ENCODE data around the gene OR10G2. TPM values are rescaled to one million over a fixed set of nuclear protein-coding genes. Genes with fewer than 3 reads are reported as not detected.

Gene OR10G2
- total and polyA plus RNA-seq, 2 experiments from 2014 or later, result not detected

DNA sequence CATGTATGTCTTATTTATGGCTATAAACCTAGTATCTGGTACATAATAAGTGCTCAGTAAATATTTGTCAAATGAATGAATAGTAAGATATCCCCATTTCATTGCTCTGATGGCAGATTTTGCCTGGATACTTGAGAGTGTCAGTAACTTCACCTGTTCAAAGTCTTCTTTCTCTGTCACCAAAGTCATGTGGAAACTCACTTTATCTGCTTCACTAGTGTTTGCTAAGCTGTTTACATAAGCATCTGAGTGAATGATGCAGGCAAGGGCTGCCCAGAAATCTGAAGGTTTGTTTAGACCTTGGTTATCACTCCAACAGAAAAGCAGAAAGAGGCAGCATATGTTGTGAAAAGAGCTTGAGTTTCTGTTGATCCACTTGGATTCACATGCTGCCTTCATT is 34.5 kb upstream of the OR10G2 start (continued):
- TF ChIP-seq, protein P1, sequence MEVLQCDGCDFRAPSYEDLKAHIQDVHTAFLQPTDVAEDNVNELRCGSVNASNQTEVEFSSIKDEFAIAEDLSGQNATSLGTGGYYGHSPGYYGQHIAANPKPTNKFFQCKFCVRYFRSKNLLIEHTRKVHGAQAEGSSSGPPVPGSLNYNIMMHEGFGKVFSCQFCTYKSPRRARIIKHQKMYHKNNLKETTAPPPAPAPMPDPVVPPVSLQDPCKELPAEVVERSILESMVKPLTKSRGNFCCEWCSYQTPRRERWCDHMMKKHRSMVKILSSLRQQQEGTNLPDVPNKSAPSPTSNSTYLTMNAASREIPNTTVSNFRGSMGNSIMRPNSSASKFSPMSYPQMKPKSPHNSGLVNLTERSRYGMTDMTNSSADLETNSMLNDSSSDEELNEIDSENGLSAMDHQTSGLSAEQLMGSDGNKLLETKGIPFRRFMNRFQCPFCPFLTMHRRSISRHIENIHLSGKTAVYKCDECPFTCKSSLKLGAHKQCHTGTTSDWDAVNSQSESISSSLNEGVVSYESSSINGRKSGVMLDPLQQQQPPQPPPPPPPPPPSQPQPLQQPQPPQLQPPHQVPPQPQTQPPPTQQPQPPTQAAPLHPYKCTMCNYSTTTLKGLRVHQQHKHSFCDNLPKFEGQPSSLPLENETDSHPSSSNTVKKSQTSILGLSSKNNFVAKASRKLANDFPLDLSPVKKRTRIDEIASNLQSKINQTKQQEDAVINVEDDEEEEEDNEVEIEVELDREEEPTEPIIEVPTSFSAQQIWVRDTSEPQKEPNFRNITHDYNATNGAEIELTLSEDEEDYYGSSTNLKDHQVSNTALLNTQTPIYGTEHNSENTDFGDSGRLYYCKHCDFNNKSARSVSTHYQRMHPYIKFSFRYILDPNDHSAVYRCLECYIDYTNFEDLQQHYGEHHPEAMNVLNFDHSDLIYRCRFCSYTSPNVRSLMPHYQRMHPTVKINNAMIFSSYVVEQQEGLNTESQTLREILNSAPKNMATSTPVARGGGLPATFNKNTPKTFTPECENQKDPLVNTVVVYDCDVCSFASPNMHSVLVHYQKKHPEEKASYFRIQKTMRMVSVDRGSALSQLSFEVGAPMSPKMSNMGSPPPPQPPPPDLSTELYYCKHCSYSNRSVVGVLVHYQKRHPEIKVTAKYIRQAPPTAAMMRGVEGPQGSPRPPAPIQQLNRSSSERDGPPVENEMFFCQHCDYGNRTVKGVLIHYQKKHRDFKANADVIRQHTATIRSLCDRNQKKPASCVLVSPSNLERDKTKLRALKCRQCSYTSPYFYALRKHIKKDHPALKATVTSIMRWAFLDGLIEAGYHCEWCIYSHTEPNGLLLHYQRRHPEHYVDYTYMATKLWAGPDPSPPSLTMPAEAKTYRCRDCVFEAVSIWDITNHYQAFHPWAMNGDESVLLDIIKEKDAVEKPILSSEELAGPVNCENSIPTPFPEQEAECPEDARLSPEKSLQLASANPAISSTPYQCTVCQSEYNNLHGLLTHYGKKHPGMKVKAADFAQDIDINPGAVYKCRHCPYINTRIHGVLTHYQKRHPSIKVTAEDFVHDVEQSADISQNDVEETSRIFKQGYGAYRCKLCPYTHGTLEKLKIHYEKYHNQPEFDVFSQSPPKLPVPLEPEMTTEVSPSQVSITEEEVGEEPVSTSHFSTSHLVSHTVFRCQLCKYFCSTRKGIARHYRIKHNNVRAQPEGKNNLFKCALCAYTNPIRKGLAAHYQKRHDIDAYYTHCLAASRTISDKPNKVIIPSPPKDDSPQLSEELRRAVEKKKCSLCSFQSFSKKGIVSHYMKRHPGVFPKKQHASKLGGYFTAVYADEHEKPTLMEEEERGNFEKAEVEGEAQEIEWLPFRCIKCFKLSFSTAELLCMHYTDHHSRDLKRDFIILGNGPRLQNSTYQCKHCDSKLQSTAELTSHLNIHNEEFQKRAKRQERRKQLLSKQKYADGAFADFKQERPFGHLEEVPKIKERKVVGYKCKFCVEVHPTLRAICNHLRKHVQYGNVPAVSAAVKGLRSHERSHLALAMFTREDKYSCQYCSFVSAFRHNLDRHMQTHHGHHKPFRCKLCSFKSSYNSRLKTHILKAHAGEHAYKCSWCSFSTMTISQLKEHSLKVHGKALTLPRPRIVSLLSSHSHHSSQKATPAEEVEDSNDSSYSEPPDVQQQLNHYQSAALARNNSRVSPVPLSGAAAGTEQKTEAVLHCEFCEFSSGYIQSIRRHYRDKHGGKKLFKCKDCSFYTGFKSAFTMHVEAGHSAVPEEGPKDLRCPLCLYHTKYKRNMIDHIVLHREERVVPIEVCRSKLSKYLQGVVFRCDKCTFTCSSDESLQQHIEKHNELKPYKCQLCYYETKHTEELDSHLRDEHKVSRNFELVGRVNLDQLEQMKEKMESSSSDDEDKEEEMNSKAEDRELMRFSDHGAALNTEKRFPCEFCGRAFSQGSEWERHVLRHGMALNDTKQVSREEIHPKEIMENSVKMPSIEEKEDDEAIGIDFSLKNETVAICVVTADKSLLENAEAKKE (CRISPR knock-in tag; IDR thresholded peaks at IDR 0.05), result no peak
- no peak for TF ChIP-seq EZH2 (IDR thresholded peaks at IDR 0.05; ENCODE audit: low read depth, unreplicated experiment)
- no peak for TF ChIP-seq ZNF114 (CRISPR knock-in tag; IDR thresholded peaks at IDR 0.05)

DNA sequence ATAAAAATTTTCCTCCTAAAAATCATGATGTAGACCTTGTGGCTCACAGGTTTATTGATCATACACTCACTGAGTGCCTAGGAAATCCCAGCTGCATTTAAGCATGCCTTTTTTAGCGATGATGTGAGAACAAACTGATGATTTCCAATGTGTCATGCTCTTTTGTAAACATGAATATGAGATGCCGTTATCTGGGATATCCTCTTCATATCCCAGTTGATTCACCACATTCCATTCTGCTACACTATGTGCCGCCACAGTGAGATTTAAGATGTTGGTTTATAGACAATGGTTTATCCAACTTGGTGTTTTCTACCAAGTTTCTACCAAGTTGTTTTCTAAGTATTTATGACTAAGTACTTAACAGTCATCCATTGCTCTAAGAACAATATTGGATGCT is 33.6 kb upstream of the OR10G2 start:
- no peak overlapping the region for H2AFZ ChIP-seq
- H3K9me3 Mint-ChIP-seq, result 0 out of 3 replicates have a peak, but pooled peaks cover 2% of the 10 kb centered on the region
- 0 out of 2 replicates have a peak, but pooled peaks cover under 1% of the 10 kb centered on the region for H3K9me2 ChIP-seq (ENCODE audit: insufficient read depth)
- no peaks in the 10 kb centered on the region for H3K36me3 ChIP-seq (ENCODE audit: insufficient read depth)
- H3K79me2 ChIP-seq (replicated peaks; ENCODE audit: insufficient read depth), result no peaks in the 10 kb centered on the region
- no peak overlapping the region for H3K4me3 Mint-ChIP-seq
- H3K4me1 Mint-ChIP-seq, result peaks cover 5% of the 10 kb centered on the region; the same call in 2 of the 3 replicates
- no peak for DNase-seq (ENCODE audit: low spot score)
- no peaks in the 10 kb centered on the region for H3K27me3 ChIP-seq (ENCODE audit: insufficient read depth)
- no peak overlapping the region for H3K4me2 ChIP-seq
- H3F3A ChIP-seq (replicated peaks; ENCODE audit: low read depth), result no peaks in the 10 kb centered on the region
- no peaks in the 10 kb centered on the region for H4K20me1 ChIP-seq (replicated peaks; ENCODE audit: insufficient read depth)
- no peak overlapping the region for H3K27ac Mint-ChIP-seq
- H3K36me3 Mint-ChIP-seq (ENCODE audit: low read depth), result no peaks in the 10 kb centered on the region
- ATAC-seq, result no peak
- H3K27ac ChIP-seq (ENCODE audit: low read depth), result no peak overlapping the region
- peaks cover 3% of the 10 kb centered on the region for H3K27me3 Mint-ChIP-seq (ENCODE audit: insufficient read depth, low read depth, poor library complexity)
- H3K4me1 ChIP-seq (ENCODE audit: insufficient read depth), result no peaks in the 10 kb centered on the region
- no peak overlapping the region for H3K4me3 ChIP-seq
- TF ChIP-seq, protein P2, sequence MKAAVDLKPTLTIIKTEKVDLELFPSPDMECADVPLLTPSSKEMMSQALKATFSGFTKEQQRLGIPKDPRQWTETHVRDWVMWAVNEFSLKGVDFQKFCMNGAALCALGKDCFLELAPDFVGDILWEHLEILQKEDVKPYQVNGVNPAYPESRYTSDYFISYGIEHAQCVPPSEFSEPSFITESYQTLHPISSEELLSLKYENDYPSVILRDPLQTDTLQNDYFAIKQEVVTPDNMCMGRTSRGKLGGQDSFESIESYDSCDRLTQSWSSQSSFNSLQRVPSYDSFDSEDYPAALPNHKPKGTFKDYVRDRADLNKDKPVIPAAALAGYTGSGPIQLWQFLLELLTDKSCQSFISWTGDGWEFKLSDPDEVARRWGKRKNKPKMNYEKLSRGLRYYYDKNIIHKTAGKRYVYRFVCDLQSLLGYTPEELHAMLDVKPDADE (IDR thresholded peaks at IDR 0.05), result no peak
- no peak for TF ChIP-seq CREB1 (CRISPR knock-in tag; IDR thresholded peaks at IDR 0.05; ENCODE audit: low read depth)
- TF ChIP-seq, protein P1 (CRISPR knock-in tag; IDR thresholded peaks at IDR 0.05), result no peak

All from GM23338 (cell line).